ENCODE data around the gene CSF3R.

DNA sequence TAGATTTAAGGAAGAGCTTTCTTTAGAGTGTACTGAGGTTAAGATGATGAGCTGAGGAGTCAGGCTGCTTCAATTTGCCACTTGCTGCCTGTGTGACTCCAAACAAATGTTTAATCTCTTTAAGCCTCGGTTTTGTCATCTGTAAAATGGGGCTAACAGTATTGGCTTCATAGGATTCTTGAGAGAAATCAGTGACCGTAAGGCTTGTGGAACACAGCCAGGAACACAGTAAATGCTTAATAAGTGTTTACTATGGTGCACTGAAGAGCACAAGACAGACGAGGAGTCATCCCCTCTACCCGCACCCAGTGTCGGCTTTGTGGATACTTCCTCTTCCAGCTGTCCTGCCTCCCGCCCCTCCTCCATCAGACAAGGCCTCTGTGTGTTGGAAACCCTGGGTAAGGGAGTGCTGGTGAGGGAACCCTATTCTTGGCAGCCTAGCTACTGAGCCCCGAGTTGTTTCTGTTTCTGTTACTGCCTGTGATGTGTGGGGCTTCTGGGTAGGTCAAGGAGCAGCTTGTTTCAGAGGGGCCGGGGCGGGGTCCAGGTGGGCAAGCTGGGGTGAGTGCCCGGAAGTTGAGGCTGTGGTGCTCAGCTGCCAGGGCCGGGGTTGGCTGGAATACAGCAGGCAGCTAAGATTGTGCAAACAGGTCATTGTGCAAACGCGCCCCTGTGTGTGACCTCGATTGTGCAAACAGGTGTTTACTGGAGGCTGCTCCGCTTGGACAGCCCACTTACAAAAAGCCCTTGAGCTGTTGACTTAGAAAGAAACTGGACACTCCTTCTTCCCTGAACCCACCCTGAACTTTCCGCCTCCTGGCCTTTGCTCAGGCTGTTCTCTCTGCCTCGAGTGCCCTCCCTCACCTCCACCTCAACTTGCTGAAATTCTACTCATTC, 4.0 kb upstream of the CSF3R start:
- TF ChIP-seq ZNF671 (CRISPR knock-in tag; IDR thresholded peaks at IDR 0.05) (no peak), RELA (CRISPR knock-in tag; IDR thresholded peaks at IDR 0.05; ENCODE audit: borderline replicate concordance) (no peak), NFYB (CRISPR knock-in tag; conservative IDR thresholded peaks at IDR 0.05; ENCODE audit: low read depth) (no peak)
- TF ChIP-seq, protein P1, sequence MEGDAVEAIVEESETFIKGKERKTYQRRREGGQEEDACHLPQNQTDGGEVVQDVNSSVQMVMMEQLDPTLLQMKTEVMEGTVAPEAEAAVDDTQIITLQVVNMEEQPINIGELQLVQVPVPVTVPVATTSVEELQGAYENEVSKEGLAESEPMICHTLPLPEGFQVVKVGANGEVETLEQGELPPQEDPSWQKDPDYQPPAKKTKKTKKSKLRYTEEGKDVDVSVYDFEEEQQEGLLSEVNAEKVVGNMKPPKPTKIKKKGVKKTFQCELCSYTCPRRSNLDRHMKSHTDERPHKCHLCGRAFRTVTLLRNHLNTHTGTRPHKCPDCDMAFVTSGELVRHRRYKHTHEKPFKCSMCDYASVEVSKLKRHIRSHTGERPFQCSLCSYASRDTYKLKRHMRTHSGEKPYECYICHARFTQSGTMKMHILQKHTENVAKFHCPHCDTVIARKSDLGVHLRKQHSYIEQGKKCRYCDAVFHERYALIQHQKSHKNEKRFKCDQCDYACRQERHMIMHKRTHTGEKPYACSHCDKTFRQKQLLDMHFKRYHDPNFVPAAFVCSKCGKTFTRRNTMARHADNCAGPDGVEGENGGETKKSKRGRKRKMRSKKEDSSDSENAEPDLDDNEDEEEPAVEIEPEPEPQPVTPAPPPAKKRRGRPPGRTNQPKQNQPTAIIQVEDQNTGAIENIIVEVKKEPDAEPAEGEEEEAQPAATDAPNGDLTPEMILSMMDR (IDR thresholded peaks at IDR 0.05), result no peak
- TF ChIP-seq, protein P2, sequence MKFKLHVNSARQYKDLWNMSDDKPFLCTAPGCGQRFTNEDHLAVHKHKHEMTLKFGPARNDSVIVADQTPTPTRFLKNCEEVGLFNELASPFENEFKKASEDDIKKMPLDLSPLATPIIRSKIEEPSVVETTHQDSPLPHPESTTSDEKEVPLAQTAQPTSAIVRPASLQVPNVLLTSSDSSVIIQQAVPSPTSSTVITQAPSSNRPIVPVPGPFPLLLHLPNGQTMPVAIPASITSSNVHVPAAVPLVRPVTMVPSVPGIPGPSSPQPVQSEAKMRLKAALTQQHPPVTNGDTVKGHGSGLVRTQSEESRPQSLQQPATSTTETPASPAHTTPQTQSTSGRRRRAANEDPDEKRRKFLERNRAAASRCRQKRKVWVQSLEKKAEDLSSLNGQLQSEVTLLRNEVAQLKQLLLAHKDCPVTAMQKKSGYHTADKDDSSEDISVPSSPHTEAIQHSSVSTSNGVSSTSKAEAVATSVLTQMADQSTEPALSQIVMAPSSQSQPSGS (CRISPR knock-in tag; IDR thresholded peaks at IDR 0.05; ENCODE audit: borderline replicate concordance, low read depth), result no peak
- TF ChIP-seq, protein P3, sequence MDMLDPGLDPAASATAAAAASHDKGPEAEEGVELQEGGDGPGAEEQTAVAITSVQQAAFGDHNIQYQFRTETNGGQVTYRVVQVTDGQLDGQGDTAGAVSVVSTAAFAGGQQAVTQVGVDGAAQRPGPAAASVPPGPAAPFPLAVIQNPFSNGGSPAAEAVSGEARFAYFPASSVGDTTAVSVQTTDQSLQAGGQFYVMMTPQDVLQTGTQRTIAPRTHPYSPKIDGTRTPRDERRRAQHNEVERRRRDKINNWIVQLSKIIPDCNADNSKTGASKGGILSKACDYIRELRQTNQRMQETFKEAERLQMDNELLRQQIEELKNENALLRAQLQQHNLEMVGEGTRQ (CRISPR knock-in tag; IDR thresholded peaks at IDR 0.05), result no peak
- TF ChIP-seq, protein P4, sequence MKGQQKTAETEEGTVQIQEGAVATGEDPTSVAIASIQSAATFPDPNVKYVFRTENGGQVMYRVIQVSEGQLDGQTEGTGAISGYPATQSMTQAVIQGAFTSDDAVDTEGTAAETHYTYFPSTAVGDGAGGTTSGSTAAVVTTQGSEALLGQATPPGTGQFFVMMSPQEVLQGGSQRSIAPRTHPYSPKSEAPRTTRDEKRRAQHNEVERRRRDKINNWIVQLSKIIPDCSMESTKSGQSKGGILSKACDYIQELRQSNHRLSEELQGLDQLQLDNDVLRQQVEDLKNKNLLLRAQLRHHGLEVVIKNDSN (CRISPR knock-in tag; IDR thresholded peaks at IDR 0.05), result no peak
- TF ChIP-seq, protein P5, sequence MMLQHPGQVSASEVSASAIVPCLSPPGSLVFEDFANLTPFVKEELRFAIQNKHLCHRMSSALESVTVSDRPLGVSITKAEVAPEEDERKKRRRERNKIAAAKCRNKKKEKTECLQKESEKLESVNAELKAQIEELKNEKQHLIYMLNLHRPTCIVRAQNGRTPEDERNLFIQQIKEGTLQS (CRISPR knock-in tag; conservative IDR thresholded peaks at IDR 0.05), result no peak
- TF ChIP-seq, protein P6, sequence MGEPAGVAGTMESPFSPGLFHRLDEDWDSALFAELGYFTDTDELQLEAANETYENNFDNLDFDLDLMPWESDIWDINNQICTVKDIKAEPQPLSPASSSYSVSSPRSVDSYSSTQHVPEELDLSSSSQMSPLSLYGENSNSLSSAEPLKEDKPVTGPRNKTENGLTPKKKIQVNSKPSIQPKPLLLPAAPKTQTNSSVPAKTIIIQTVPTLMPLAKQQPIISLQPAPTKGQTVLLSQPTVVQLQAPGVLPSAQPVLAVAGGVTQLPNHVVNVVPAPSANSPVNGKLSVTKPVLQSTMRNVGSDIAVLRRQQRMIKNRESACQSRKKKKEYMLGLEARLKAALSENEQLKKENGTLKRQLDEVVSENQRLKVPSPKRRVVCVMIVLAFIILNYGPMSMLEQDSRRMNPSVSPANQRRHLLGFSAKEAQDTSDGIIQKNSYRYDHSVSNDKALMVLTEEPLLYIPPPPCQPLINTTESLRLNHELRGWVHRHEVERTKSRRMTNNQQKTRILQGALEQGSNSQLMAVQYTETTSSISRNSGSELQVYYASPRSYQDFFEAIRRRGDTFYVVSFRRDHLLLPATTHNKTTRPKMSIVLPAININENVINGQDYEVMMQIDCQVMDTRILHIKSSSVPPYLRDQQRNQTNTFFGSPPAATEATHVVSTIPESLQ (CRISPR knock-in tag; IDR thresholded peaks at IDR 0.05), result no peak
- TF ChIP-seq, protein P7, sequence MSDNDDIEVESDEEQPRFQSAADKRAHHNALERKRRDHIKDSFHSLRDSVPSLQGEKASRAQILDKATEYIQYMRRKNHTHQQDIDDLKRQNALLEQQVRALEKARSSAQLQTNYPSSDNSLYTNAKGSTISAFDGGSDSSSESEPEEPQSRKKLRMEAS (CRISPR knock-in tag; IDR thresholded peaks at IDR 0.05), result no peak
- TF ChIP-seq, protein P8, sequence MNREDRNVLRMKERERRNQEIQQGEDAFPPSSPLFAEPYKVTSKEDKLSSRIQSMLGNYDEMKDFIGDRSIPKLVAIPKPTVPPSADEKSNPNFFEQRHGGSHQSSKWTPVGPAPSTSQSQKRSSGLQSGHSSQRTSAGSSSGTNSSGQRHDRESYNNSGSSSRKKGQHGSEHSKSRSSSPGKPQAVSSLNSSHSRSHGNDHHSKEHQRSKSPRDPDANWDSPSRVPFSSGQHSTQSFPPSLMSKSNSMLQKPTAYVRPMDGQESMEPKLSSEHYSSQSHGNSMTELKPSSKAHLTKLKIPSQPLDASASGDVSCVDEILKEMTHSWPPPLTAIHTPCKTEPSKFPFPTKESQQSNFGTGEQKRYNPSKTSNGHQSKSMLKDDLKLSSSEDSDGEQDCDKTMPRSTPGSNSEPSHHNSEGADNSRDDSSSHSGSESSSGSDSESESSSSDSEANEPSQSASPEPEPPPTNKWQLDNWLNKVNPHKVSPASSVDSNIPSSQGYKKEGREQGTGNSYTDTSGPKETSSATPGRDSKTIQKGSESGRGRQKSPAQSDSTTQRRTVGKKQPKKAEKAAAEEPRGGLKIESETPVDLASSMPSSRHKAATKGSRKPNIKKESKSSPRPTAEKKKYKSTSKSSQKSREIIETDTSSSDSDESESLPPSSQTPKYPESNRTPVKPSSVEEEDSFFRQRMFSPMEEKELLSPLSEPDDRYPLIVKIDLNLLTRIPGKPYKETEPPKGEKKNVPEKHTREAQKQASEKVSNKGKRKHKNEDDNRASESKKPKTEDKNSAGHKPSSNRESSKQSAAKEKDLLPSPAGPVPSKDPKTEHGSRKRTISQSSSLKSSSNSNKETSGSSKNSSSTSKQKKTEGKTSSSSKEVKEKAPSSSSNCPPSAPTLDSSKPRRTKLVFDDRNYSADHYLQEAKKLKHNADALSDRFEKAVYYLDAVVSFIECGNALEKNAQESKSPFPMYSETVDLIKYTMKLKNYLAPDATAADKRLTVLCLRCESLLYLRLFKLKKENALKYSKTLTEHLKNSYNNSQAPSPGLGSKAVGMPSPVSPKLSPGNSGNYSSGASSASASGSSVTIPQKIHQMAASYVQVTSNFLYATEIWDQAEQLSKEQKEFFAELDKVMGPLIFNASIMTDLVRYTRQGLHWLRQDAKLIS (CRISPR knock-in tag; IDR thresholded peaks at IDR 0.05; ENCODE audit: borderline replicate concordance), result no peak
